C1 segment of cervical spinal cord (tissue), 14 donors: ENCODE data around the gene MARVELD3.
"Not testable (repeated sequence)": the region's sequence is repeated elsewhere in the genome, so short reads cannot be mapped to it uniquely, and the experiment has no call there.

ENCODE experiments used
- DNase-seq, 14 donors: peaks; one replicate each; lab custom pipeline; 2025; lab: John Stamatoyannopoulos, UW

Gene MARVELD3, protein sequence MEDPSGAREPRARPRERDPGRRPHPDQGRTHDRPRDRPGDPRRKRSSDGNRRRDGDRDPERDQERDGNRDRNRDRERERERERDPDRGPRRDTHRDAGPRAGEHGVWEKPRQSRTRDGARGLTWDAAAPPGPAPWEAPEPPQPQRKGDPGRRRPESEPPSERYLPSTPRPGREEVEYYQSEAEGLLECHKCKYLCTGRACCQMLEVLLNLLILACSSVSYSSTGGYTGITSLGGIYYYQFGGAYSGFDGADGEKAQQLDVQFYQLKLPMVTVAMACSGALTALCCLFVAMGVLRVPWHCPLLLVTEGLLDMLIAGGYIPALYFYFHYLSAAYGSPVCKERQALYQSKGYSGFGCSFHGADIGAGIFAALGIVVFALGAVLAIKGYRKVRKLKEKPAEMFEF

DNA sequence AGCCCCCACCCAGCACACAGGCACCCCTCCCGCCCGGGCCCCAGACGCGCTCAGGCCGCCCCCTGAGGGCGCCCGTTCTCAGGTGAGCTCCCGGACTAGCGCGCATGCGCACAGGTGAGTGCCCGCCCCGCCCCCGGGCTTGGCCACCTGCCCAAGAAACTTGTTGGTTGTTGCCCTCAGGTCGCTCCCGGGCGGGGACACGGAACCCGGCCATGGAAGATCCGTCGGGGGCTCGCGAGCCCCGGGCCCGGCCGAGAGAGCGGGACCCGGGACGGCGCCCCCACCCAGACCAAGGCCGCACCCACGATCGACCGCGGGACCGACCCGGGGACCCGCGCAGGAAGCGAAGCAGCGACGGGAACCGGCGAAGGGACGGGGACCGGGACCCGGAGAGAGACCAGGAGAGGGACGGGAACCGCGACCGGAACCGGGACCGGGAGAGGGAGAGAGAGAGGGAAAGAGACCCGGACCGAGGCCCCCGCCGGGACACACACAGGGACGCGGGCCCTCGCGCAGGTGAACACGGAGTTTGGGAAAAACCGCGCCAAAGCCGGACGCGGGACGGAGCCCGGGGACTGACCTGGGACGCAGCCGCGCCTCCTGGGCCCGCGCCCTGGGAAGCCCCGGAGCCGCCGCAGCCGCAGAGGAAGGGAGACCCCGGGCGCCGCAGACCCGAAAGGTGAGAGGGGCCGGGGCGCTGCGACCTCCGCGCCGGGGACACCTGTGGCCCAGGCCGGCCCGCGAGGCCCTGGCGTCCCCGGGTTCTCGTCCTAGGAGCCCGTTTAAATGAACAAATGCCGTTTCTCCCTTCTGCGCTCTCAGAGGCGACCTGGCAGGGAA is at the start of gene MARVELD3:
MARVELD3 (plus strand) TSS at position 167 of the 840 bp plus-strand sequence; CDS start at position 213, 46 bp downstream.
- DNase-seq, result no peak

DNA sequence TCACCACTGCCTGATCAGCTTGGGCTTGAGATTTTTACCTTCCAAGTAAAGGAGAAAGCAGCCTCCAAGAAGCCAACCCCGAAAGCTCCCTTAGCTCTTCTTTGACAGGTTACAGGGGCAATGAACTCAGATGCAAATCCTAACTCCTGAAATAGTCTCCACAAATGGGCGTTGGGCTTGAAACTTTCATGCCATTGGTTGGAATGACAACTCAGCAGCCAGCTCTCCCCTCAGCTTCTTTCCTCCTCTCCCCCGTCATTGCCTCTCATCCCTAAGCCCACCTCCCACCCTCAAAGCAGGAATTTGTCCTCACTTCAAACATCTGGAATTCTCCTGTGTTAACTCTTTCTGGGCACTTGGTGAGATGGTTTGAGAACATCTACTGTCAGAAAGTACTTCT is 49.0 kb upstream of the MARVELD3 start, which contains the start of gene TAT:
TAT (minus strand) TSS at position 122 of the 400 bp plus-strand sequence. CDS start 677 bp downstream, outside the sequence.
- DNase-seq, result no peak

DNA sequence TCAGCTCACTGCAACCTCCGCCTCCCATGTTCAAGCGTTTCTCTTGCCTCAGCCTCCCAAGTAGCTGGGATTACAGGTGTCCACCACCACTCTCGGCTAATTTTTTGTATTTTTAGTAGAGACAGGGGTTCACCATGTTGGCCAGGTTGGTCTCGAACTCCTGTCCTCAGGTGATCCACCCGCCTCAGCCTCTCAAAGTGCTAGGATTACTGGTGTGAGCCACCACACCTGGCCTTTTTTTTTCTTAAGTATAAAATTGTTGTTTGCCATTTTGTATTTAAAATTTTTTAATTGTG is 43.5 kb upstream of the MARVELD3 start:
- not testable (repeated sequence) for DNase-seq

DNA sequence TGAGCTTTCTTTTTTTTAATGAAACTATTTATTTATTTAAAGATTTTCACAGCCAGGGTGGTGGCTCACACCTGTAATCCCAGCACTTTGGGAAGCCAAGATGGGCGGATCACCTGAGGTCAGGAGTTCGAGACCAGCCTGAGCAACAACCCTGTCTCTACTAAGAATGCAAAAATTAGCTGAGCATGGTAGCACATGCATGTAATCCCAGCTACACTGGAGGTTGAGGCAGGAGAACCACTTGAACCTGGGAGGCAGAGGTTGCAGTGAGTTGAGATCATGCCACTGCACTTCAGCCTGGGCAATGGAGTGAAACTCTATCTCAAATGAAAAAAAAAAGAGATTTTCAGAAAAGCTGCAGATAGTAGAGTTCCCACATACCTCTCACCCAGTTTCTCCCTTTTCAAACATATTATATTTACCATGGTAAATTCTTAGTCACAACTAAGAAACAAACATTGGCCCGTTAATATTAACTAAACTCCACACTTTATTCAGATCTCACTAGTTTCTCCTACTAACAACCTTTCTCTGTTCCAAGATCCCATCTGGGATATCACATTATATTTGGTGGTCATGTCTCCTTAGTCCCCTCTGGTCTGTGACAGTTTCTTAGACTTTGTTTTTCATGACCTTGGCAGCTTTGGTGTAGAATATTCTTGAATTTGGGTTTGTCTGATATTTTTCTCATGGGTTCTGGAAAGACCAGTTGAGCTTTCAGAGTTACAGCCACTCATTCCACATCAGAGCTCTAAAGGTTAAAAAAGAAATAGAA is 41.3 kb upstream of the MARVELD3 start:
- DNase-seq, result no peak

DNA sequence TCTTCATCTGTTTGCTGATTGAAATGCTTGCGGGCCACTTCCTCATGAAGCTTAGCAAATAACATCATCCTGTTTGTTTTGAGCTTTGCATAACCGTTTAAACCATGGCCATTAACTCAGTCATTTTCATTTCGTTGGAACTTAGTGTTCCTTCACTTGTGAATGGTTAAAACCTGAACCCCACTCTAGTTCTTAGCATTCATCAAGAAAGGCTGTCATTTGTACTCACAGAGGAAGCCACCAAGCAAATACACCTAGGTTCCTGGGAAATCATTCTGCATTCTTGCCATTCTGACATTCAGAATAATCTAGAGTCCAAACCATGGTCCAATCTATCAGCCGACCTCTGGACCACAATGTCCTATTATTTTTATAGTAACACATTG is 40.7 kb upstream of the MARVELD3 start:
- no peak for DNase-seq

DNA sequence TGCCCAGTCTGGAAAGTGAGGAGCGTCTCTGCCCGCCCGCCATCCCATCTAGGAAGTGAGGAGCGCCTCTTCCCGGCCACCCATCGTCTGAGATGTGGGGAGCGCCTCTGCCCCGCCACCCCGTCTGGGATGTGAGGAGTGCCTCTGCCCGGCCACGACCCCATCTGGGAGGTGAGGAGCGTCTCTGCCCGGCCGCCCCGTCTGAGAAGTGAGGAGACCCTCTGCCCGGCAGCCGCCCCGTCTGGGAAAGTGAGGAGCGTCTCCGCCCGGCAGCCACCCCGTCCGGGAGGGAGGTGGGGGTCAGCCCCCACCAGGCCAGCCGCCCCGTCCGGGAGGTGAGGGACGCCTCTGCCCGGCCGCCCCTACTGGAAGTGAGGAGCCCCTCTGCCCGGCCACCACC is 36.6 kb upstream of the MARVELD3 start:
- not testable (repeated sequence) for DNase-seq

DNA sequence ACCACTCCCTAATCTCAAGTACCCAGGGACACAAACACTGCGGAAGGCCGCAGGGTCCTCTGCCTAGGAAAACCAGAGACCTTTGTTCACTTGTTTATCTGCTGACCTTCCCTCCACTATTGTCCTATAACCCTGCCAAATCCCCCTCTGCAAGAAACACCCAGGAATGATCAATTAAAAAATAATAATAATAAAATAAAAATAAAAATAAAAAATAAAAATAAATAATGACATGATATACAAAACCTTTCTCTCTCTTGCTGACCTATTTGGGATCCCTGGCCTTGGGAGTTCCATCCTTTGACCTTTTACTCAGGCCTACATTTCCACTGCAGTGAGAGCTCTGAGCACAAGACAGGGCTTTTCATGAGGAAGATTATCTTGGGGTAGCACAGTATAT is 35.9 kb upstream of the MARVELD3 start:
- not testable (repeated sequence) for DNase-seq

DNA sequence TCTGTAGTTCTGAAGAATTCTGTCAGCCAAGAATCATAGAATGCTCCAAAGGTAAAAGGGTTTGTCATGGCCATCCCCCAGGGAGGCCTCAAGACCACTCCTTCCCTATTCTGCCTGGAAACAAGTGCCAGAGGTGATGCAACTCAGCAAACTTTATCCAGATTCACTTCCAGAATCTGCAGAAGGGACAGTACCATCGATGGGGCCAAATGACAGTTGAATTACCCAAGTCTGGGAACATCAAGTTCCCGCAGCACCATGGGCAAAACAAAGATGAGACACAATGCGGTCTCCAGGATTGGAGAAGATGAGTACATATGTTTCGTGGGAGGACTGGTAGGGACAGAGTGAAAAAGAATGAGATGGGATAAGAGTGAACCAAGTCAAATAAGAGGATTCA is 35.4 kb upstream of the MARVELD3 start:
- DNase-seq, result no peak

DNA sequence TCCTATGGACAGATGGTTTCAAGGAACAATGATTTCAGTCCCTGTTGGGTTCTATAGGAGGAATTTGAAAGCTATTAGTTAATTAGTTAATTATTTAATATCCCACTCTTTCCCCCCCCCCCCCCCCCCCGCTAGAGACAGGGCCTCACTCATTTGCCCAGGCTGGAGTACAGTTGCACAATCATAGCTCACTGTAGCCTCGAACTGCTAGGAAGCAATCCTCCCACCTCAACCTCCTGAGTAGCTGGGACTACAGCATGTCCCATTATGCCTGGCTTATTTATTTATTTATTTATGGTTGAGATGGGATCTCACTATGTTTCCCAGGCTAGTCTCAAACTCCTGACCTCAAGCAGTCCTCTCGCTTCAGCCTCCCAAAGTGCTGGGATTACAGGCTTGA is 34.1 kb upstream of the MARVELD3 start:
- DNase-seq, result no peak

DNA sequence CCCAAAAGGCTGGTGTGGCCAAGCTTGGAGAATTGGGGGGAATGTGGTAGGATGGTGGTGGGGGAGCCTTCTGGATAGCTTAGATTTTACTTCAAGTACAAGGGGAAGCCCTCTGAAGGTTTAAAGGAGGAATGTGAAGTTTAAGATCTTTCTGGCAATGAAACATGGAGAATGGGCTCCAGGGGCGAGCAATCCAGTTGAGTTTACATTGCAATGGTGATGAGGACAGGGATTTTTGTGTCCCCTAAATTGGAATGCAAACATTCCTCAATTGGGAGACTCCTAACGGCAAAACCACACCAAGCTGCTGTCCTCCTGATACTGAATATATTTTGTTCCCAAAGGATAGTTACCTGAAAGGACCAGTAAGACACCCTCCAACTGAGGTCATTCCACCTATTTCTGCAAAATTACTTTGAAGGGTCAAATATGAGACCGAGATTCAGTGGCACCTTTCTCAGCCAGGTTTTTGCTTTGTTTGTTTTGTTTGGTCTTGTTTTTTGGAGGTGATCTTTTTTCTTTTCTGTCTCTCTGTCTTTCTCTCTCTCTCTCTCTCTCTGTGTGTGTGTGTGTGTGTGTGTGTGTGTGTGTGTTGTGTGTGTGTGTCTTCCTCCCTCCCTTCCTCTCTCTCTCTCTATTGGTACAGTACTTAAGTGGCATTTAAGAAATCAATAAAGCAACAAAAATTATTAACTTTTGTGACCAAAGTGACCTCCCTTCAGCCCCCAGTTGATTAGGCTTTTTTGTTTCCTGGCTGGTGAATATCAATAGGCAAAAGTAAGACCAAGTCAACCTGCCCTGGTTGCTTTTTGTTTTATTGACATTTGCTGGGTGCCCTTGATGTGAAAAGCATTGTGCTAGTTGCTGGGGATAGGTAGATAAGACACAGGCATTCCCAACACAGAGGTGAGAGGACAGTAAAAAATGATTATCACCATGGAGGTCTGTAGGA is 32.7 kb upstream of the MARVELD3 start:
- no peak for DNase-seq

DNA sequence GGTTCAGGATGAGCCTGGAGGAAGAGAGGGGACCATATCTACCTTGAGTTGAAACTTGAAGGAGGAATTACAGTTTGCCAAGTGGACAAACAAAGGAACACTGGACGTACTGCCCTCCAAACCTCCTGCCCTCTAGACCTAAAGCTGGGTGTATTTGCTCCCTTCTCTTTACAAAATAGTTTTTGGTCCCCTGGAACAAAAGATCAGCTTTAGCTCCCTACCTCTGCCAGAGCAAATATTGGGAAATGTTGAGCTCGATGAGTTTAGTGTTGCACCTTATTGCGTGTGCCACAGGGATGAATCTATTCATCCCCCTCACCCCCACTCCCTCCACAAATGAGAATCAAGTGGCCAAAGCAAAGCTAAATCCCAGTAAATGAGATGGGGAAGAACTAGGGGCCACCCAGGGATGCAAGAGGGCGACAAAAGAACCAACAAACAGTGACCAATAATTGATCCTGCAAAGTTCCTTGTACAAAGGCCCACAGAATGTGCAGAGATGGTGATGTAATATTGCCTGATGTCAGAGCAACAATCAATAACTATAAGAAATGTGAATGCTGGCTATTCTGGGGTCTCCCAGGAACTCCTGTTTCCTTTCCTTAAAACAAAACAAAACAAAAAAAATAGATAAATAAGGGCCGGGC is 31.9 kb upstream of the MARVELD3 start:
- no peak for DNase-seq

DNA sequence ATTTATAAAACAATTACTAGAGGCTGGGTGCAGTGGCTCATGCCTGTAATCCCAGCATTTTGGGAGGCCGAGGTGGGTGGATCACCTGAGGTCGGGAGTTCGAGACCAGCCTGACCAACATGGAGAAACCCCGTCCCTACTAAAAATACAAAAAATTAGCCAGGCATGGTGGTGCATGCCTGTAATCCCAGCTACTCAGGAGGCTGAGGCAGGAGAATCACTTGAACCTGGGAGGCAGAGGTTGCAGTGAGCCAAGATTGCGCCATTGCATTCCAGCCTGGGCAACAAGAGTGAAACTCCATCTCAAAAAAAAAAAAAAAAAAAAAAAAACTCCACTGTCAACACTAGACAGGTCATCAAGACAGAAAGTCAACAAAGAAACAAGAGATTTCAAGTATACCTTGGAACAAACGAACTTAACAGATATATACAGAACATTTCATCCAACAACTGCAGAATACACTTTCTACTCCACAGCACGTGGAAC is 30.6 kb upstream of the MARVELD3 start:
- not testable (repeated sequence) for DNase-seq

DNA sequence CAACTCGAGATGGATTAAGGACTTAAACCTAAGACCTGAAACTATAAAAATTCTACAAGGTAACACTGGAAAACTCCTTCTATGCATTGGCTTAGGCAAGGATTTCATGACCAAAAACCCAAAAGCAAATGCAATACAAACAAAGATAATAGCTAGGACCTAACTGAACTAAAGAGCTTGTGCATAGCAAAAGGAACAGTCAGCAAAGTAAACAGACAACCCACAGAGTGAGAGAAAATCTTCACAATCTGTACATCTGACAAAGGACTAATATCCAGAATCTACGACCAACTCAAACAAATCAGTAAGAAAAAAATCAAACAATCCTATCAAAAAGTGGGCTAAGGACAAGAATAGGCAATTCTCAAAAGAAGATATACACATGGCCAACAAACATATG is 27.6 kb upstream of the MARVELD3 start:
- DNase-seq, result not testable (repeated sequence)

DNA sequence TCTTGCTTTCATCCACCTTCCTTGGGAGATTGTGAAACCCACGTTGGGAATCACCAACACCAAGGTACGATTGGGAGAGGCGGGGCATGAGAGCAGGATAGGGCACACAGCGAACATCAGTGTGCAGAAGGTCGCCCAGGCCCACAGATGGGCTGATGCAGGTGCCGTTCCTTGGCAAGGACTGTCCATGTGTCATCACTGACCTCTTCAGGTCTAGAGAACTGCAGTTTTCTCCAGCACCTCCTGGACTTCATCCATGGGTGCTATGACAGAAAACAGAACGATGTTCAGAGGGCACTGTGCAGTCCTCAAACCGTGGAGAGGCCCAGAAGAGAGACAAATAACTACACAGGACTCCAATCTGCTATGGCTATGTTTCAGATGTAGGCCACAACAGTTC is 25.2 kb upstream of the MARVELD3 start:
- peak in 1 of 14 donors; percentile 0 for DNase-seq

DNA sequence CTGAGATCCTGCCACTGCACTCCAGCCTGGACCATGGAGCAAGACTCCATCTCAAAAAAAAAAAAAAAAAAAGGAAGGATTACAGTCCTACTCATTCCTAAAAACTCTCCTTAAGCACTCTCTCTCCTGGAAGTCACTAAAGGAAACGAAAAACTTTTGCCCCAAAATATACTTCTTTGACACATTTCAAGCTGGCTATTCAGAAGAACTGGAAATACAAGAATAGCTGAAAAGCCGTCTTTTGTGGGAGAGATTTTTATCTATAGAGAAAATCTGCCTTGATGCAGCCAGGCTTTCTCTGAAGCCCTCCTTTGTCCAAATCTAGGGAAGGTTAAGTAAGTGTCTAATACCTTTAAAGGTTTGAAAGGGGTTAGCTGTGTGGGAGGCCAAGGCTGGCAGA is 16.9 kb upstream of the MARVELD3 start:
- DNase-seq, result no peak

DNA sequence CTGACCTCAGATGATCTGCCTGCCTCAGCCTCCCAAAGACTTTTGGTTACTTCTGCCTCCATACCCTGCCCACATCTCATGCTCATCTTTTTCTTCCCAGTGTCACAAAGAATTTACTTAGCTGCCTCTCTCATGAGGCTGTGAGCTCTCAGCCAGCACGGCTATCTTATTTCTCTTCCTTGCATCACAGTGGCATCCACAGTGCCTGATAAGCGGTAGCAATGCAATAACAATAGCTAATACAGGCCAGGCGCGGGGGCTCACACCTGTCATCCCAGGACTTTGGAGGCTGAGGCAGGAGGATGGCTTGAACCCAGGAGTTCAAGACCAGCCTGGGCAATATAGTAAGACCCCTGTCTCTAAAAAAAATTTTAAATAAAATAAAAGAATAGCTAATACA is 15.5 kb upstream of the MARVELD3 start:
- no peak for DNase-seq

DNA sequence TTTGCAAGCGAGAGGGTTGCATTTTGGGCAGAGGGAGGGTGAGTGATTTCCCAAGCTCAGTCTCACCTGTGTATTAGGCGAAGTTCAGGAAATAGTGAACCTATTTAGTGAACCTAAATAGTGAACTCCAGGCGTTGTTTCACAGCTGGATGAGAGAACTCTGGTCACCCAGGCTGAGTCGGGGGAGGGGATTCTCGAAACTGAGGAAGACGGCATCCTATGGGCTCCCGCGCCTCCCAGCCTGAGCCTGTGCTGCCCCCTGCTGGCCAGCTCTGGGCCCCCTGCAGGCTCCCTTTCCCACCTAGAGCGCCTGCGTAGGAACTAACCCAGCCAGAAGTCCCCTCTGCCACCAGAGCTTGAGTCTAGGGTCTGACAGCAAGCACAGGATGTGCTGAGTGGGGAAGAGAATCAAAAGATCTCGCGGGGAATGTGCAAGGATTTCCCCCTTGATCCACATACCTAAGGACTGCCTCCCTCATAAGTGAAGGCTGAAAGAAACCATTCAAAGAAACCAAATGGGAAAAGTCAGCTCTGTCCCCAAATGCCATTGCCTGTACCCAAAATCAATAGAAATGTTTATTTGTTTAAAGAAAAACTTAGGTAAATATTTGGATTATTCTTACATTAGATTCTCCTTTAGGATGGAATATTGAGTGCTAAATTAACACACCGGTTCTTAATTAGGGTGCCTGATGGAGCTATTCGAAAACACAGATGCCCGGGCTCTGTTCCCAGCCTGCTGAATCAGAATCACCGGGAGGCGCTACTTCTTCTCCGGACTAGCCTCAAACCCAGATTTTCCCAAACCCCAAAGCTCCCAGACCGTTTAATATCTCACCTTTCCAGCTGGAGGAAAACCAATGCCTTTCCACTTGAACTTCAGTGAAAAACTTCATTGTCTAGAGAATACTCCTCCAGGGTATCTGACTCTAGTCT is 14.8 kb upstream of the MARVELD3 start:
- peak in 11 of 14 donors; percentile 4 to 76 (median 27) for DNase-seq

DNA sequence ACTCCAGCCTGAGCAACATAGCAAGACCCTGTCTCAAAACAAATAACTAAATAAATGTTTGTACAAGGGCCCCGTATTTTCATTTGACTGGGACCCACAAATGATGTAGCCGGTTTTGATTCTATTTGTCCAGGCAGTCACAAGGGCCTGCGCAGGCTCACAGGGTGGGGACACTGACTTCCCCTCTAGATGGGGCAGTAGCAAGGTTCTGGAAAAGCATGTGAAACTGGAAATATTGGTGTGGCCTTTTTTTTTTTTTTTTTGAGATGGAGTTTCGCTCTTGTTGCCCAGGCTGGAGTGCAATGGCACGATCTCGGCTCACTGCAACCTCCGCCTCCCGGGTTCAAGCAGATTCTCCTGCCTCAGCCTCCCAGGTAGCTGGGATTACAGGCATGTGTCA is 11.0 kb upstream of the MARVELD3 start:
- not testable (repeated sequence) for DNase-seq

DNA sequence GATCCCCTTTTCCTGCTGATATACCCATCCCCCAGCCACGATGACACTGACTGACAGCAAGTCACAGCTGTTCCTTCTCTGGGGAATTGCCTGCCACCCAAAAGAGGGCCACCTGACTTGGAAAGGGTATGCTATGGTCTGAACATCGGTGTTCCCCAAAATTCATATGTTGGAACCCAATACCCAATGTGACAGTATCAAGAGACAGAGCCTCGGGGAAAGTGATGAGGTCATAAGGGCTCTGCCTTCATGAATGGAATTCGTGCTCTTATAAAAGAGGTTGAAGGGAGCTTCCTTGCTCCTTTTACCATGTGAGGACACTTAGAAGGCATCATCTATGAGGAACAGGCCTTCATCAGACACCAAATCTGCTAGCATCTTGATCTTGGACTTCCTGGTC is 7.6 kb upstream of the MARVELD3 start:
- DNase-seq, result no peak
